HG03196 (cell line): ENCODE measurements around the gene POLR2A.
"Not testable (repeated sequence)": the region's sequence is repeated elsewhere in the genome, so short reads cannot be mapped to it uniquely, and the experiment has no call there.

ENCODE experiments used
- ATAC-seq: cut with Tn5 transposase; IDR thresholded peaks from one replicate; pipeline ENCODE4 v1.9.1; 2021; ENCODE audit not compliant: unreplicated experiment

The POLR2A gene

DNA sequence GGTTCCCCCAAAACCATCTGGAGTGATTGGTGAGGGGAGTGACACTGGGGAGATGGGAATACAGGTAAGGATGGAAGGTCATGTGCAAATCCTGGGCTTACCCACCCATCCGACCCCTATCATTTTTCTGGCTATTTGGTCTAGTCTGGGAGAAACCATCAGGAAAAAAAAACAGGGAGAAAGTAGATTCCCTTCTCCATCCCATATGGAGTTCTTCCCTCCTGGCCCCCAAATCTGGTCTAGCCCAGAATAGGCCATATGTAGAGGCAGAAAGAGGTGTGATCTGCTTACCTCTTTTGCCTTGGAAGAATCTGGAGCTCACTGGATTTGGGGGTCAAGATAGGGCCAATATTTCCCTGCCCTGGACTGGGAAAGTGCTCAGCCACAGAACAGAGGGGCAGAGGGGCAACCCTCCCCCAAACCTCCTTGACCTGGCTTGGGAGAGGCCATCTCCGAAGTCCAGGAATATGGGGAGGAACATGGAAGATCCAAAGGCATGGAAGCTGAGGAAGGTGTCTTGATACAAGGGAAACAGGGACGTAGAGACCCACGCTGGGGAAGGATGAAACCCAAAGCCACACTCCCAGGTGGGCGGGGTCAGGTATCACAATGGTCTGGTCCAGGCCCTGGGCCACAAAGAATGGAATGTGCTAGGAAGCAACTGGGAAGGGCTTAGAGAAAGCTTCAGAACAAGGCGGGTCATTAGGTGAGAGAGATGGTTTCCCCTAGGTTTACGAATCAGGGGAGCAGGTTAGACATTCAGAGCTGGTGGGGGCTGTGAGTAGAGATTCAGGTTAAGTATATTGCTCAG is 23.1 kb upstream of the POLR2A start:
- ATAC-seq, result no peak

DNA sequence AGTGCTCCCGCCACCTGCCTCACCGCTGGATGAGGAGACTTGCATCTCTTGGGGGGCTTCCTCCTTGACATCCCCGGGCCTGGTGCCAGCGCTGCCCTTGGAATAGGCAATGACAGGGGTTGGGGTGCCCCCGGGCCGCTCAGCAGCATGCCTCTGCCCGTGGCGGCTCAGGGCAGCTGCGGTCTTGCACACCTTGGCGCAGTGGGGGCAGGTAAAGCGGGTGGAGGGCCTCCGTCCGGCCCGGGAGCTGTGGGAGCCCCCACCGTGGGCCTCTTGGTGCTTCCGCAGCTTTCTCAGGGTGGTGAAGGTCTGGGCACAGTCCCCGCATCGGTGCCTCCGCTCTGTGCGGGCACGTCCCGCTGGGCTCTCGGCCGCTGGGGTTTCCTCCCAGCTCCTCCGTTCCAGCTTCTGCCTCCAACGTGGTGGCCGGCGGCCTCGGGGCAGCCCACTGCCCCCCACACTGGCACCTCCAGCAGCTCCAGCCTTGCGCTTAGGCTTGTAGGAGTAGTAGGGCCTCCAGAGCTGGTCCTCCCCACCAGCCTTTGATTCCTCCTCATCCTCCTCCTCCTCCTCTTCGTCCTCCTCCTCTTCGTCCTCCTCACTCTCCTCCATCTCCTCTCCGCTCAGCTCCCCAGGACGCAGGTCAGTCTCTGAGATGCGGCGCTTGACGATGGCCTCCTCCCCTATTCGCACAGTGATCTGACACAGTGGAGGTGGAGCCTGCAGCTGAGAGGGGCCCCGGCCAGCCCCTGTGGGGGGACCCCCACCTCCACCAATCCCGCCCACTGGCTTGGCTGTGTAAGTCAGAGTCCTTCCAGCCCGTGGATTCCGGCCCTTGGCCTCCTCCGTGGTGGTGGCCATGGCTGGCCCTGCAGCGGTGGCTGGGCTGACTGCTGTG is 21.4 kb upstream of the POLR2A start:
- no peak for ATAC-seq

DNA sequence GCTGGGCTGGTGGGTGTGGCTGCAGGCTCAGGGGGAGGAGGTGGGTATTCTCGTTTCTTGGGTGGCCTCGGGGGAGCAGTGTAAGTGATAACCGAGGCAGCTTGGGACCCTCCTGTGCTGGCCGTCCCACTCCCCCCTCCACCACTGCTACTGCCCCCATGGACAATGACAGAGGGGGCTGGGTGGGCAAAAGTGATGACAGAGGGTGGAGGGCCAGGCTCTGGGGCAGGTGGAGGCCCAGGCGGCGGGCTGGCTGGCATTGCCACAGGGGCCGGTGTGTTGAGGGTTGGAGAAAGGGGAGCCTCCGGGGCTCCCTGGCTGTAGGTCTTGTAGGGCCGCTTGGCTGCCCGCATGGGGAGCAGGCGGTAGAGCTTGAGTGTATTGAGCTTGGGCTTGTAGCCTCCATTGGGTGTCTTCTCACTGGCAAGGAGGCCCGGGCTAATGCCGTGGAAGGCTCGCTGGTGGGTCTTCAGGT is 20.8 kb upstream of the POLR2A start:
- no peak for ATAC-seq

DNA sequence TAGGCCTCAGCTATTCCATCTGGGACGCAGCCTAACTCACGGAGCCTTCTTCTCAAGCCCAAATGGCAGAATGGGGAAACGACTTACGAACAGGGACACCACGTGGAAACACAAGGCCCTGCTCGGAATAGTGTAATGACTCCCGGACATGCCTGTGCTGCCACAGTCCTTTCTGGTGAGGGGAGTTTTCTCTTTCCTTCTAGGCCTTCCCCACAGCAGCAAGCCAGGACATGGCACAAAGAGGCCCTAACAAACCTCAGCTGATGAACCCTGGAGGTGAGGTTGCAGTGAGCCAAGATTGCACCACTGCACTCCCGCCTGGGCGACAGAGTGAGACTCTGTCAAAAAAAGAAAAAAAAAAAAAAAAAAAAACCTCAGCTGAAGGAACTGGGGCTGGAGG is 20.1 kb upstream of the POLR2A start:
- no peak for ATAC-seq

DNA sequence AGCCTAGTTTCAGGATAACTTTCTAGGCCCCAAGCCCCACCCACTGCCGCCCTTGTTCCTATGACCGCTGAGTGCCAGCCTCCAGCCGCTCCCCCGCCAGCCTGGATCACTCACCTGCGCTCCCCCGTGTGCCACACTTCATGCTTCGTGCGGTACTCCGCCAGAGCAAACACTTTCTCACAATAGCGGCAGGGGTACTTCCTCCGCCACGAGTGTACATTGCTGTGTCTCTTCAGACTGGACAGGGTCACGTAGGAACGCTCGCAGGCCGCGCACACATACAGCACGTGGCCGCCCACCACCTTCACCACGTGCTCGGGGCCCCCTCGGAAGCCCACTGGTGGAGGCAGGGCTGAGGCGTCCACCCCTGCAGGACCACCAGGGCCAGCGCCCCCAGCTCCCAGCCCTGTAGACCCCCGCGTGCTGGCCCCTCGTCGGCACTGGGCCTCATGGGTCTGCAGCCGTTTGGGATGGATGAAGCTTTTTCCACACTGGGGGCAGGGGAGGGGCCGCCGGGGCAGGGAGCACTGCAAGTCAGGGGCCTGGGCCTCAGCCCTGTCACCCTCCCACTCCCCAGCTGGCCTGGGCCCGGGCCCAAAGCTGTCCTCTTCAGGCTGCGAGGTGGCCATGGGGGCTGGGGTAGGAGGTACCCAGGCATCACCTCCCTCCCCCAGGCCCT is 18.4 kb upstream of the POLR2A start:
- no peak for ATAC-seq

DNA sequence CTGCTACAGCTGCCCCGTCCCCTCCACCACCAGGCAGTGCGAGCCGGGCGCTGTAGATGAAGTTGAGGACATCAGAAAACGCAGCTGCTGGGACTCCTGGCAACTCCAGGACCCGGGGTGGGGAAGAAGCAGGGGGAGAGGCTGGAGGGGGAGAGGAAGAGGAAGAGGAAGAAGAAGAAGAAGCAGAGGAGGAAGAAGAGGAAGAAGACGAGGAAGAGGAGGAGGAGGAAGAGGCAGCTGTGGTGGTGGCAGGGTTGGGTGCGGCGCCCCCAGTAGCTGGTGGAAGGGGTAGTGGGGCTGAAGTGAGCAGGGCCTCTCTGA is 17.9 kb upstream of the POLR2A start:
- no peak for ATAC-seq

DNA sequence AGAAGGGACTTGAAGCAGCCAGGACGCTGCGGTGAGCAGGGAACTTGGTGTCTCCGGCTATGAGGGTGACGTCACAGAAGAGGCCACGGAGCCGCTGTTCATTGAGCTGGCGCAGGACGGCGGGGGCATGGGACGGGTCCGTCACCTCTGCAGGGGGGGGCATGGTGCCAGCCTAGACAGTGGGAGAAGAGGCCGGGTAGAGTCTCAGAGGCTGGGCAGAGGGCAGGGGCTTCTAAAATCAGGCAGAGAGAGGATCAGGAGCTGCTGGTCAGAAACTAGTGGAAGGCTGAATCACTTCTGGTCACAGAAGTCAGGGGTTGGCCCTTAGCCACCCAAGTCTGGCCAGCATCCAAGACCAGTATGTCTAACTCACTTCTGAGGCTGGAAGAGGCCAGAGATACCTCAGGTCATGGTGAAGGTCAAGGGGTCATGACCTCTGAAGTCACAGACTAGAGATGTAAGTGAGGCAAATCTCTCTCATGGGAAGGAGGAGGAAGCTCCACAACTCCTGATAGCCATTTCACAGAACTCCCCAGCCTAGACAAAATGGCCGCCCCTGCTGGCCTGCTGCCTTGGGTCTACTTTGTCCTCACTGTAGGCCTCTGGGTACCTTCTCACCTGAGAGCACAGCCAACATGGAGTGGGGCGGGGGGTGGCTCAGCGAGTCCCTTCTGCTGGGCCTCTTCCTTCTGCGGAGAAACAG is 17.4 kb upstream of the POLR2A start:
- no peak for ATAC-seq

DNA sequence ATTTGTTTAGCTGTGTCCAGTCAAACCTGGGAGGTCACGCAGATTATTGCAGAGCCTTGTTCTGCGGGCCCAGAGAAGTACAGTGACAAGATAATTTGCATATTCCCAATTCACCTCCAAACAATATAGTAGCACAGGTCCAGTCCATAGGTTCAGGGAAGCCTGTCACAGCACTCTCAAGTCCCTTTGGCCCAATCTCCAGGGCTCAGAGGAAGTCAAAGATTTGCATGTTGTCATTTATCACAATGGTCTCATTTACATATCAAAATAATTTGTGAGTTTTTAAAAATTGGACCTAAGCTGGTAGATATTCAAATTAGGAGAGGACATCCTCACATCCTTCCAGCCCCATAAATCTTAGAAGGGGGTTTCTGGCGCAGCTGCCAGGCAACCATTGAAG is 16.7 kb upstream of the POLR2A start:
- ATAC-seq, result no peak

DNA sequence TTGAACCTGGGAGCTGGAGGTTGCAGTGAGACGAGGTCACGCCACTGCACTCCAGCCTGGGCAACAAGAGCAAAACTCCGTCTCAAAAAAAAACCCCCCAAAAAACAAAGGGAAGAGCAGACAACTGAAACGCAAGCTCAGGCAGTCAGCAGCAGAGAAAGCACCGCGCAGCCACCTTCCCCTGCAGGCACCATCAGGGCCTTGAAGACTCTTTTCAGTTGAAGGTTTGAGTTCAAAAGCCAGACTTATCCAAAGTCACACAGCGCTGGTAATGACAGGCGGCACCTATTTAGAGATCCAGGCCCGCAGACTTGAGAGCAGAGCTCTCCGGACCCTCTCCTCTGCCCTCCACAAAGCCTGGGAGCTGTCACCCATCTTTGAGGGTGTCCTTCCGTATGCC is 15.9 kb upstream of the POLR2A start:
- no peak for ATAC-seq

DNA sequence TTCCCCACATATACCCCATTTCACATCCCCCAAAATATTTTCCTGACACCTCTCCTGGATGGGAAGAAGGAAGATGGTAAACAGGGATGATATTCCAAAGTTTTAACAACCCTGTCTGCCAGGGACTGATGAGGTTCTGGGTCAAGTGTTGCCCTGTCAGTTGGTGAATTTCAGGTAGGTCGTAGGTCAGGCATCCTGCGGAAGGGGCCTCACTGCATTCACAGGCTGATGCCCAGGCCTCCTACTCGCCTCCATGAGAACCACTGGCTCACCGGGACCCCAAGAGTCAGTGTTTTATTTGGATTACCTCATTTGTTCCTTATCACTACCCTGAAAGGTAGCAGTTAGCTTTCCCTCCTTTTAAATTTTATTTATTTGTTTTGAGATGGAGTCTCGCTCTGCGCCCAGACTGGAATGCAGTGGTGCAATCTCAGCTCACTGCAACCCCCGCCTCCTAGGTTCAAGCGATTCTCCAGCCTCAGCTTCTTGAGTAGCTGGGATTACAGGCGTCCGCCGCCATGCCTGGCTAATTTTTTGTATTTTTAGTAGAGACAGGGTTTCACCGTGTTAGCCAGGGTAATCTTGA is 15.3 kb upstream of the POLR2A start:
- no peak for ATAC-seq

DNA sequence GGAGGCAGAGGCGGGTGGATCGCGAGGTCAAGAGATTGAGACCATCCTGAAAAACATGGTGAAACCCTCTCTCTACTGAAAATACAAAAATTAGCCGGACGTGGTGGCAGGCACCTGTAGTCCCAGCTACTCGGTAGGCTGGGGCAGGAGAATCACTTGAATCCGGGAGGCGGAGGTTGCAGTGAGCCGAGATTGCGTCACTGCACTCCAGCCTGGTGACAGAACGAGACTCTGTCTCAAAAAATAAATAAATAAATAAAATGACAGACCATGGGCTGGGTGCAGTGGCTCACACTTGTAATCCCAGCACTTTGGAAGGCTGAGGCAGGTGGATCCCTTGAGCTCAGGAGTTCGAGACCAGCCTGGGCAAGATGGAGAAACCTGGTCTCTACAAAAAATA is 14.3 kb upstream of the POLR2A start:
- not testable (repeated sequence) for ATAC-seq

DNA sequence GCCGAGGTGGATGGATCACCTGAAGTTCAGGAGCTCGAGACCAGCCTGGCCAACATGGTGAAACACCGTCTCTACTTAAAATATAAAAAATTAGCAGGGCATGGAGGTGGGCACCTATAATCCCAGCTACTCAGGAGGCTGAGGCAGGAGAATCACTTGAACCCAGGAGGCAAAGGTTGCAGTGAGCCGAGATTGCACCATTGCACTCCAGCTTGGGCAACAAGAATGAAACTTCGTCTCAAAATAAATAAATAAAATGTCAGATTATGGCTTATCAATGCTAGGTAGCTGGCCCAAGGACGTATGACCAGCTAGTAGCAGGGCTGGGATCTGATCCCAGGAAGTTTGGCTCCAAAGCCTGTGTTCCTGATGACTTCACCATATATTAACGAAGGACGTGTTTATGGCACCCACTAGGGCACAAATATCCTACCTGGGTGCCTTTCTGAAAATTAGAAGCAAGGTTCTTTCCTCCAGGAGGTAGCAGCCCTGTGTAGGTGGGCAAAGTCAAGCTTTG is 13.7 kb upstream of the POLR2A start:
- ATAC-seq, result not testable (repeated sequence)

DNA sequence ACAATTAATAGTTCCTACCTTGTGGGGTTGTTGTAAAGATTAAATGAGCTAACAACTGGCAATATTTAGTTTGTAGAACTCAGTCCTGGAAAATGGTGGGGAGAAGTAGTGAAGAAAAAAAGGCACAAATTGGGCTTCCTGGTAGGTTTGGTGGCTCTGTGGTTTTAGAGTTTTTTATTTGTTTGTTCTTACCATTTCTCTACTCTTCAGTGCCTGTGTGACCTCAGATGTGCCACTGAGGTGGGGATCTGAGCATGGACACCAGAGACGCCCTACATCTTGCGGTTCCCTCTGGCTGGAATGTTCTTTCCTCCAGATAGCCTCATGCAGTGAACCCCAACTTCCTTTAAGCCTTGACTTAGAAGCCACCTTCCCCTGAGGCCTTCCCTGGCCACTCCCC is 12.4 kb upstream of the POLR2A start:
- ATAC-seq, result no peak

DNA sequence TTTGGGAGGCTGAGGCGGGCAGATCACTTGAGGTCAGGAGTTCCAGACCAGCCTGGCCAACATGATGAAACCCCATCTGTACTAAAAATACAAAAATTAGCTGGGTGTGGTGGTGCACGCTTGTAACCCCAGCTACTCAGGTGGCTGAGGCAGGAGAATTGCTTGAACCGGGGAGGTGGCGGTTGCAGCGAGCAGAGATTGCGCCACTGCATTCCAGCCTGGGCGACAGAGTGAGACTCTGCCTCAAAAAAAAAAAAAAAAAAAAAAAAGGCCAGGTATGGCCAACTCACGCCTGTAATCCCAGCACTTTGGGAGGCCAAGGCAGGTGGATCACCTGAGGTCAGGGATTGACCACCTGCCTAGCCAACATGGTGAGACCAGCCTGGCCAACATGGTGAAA is 9.4 kb upstream of the POLR2A start:
- not testable (repeated sequence) for ATAC-seq

DNA sequence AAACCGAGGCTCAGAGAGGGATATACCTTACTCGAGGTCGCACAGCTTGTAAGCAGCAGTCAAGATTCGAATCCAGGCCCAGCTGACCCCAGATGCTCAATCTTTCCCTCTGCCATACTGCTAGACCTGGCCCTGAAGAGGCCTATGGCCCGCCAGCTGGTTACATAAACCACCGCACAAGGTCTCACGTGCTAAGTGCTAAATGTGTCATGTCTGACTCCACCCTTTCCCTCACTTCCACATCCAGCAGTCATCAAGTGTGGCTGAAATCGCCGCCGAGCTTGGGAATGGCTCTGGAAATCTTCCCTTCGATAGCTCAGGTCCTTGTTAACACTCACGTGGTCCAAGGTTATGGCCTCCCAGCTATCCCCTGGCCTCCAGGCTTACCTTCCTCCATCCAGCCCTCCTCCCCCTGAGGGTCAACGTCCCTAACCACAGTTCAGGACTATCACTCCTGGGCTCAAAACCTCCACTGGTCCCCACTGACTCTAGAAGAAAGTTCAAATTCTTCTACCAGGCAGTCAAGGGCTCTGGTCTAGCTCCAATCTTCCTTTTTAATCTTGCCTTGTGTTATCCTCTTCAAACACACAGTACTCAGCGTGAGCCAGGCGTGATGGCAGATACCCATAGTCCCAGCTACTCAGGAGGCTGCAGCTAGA is 8.3 kb upstream of the POLR2A start:
- no peak for ATAC-seq

DNA sequence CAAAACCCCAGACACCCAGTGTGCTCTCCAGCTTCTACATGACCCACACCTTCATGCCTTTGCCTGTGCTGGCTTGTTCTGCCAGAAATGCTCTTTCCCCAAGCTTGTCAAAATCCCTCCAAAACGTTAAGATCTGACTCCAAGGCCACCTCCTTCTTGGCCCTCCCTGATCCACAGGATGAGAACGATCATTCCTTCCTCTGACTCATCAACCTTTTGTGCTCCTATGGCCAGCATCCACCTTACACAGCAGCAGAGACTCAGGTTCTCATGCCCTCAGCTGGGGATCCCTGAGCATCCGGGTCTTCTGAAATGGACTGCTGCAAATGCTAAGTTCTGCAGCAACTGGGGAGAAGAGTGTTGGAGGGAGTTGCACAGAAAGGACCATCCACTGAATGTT is 7.7 kb upstream of the POLR2A start:
- ATAC-seq, result no peak

DNA sequence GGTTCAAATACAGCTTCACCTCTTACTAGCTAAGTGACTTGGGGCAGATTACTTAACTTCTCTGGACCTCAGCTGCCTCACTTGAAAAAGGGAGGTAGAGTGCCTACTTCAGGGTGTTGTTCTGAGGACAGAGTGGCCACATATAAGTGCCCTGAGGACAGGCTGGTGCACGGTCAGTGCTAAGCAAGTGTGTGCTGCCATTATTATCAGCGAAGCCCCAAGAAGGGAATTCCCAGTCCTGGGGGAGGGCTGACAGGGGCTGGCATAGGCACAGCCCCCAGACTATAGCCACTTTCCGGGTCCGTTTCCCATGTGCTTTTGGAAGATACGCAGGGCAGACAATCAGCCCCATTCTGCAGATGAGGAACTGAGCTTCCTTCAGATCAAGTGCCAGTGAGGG is 7.2 kb upstream of the POLR2A start:
- ATAC-seq, result no peak

DNA sequence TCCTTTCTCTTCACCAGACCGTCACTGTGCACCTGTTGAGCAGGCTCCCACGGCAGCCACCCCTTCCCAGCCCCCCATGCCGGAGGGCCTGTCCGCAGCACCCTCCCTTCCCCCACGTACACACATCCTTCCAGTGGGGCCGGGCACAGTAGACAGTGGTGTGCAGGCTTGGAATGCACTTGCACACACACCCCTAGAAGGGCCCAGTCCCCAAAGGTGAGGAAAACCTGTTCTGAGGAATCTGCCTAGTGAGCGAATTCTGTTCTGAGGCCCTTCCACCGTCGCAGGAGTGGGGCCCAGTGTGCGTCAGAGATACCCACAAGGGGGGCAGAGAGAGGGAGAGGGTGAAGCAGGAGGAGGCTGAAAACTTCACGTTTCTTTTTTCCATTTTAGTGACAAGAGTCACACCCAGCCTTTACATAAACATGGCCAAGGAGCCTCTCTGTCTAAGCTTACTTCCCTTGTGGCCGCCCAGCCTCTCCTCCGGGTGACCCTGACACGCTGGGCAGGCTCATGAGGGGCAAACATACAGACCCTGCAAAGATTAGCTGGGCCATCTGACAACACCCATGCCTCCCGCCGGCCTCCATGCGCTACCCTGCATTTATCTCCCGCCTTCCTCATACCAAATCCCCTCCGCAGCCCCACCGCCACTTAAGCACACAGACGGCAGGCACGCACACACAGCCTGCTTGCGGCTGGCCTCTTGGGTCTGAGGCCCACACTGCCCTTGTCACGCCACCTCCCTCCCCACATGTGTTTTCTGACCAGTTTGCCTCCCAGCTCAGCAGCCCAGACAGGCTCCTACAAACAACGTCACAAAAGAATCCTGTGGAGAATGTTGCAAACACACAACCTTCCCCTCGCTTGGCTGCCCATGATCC is 6.5 kb upstream of the POLR2A start:
- no peak for ATAC-seq
